Measurements from ENCODE around the gene MOB2.

The MOB2 gene, protein sequence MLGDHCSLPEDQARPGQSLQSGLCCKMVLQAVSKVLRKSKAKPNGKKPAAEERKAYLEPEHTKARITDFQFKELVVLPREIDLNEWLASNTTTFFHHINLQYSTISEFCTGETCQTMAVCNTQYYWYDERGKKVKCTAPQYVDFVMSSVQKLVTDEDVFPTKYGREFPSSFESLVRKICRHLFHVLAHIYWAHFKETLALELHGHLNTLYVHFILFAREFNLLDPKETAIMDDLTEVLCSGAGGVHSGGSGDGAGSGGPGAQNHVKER

DNA sequence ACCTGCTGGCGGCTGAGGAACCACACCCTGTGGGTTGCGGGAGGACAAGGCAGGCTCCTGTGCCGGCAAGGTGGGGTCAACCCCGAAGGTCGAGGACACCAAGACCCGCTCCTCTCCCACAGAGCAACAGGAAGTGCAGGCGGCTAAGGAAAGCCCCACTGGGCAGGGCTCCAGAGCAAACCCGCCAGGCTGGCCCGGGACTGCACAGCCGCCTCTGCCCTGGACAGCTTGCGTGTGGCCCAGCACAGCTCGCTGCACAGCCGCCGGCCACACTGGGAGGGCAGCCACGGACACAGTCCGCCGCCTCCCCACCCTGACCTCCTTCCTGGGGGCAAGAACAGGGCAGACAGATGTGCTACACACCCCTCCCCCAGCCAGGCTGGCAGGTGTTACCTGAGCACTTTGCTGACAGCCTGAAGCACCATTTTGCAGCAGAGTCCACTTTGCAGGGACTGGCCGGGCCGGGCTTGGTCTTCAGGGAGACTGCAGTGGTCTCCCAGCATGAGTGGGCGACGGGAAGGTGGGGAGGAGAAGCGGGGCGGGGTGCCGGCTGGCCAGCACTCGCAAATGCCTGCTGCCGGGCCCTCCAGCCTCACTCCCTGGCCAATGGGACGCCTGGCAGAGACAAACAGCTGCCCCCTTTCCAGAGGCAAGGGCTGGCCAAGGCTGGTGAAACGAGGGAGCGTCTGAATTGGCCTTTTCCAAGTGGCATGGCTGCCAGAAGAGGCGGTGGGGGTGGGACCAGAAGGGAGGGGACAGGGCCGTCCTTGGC, at the start of gene MOB2:
Gene MOB2, minus strand, starts transcription at position 726 of the 772 bp plus-strand sequence. Its CDS starts 223 bp downstream, at position 503.
- no peak for DNase-seq (ENCODE audit: low read depth in 2 of 2)

DNA sequence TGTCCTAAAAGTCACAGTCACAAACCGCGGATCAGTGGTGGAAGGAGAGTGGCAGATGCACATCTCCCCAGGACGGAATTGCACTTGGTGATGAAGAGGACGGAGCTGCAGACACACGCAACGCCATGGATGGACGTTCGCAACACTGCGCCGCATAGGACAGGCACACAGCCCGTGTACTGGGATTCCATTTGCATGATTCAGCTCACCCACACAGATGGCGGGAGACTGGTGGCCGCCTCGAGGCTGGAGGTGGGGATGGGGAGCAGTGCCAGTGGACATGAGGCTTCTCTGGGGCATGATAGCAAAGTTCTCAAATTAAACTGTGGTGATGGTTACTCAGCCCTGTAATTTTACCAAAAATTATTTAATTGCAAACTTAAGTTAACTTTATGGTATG, 48.1 kb upstream of the MOB2 start:
- DNase-seq (ENCODE audit: low read depth in 2 of 2) = no peak

DNA sequence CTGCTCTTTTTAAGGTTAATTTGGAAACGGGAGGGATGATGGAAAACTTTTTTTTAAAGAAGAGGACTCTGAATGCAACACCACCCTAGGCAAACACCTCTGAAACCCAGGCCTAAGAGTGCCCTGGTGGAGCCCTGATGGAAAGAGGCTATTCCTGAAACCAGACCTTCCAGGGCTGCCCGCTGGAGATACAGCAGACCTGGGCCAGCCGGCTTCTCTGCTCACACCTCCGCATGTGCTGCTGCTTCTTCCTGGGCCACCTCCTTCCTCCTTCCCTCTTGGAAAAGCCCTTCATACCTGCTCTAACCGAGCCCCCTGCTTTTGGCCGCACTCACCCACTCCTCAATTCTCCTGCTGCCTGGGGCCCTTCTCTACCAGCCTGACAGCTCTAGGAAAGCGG, 47.6 kb upstream of the MOB2 start:
- no peak for DNase-seq (ENCODE audit: low read depth in 2 of 2)

DNA sequence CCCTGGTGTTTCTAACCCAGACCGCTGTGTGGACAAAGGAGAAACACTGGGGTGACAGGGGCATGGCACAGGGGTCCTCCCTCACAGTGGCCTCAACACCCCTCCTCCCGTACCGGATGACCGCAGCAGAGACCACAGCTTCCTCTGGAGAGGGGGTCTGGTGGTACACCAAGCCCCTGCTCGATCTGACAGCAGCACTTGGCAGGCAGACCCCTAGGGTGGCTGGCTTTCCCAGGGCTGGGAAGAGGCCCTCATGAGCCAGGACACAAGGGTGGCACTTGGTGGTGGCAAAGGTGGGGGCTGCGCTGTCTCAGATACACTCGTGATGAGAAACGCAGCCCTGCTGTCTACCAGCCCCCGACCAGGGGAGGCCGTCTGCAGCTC, 46.8 kb upstream of the MOB2 start:
- no peak for DNase-seq (ENCODE audit: low read depth in 2 of 2)

DNA sequence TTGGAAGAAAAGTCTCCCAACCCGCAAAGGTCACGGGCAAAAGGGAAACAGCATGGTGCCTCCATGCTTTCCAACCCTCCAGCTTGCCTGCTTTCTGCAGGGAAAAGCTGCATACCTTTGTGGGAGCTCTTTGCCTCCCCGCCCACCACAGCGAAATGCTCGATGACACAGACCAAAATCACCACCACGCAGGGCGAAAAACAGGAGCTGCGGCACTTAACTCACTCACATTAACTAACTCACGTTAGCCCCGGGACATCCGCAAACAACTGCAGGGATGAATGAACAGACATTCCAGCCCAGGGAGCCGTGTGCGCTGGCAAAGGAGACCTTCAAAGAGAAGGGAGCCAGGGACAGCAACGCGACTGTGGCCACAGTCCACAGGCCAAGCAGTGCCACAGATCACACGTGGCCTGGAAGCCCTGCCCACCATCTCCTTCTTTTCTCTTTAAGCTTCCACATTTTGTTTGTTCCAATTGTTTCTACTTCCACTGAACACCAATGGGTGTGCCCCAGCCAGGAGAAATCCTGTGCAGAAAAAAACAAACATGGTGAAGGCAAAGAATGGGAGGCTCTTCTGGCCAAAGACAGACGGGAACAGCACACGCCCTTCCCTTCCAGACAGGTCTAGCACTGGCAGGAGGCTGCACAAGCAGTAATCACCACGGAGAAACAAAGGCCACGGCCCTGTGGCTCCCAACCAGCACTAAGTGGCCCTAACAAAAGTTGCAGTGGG, 46.2 kb upstream of the MOB2 start:
- DNase-seq (ENCODE audit: low read depth in 2 of 2) = no peak

DNA sequence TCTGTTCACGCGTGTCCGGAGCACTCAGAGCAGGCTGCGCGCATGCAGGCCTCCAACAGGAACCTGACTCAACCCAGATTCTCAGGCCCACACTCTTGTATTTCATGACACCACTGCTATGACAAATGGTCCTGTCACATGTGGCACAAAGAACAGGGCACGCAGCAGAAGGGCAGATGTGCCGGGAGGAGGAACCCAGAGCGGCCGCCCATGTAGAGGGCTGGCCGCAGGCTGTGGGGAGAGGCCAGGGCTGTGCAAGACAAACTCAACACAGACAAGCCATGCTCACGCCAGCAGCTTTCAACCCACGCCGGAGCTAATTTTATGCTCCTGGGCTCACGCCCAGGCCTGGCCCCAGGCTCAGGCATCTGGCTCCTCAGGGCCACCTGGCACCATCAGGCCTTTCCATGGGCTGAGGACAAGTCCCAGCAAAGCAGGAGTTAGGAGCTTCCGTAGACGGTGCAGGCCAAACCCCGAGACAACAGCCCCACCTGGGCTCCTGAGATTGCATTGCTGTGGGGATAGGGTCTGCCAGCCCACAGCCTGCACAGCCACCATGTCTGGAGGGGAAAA, 45.5 kb upstream of the MOB2 start:
- no peak for DNase-seq (ENCODE audit: low read depth in 2 of 2)

DNA sequence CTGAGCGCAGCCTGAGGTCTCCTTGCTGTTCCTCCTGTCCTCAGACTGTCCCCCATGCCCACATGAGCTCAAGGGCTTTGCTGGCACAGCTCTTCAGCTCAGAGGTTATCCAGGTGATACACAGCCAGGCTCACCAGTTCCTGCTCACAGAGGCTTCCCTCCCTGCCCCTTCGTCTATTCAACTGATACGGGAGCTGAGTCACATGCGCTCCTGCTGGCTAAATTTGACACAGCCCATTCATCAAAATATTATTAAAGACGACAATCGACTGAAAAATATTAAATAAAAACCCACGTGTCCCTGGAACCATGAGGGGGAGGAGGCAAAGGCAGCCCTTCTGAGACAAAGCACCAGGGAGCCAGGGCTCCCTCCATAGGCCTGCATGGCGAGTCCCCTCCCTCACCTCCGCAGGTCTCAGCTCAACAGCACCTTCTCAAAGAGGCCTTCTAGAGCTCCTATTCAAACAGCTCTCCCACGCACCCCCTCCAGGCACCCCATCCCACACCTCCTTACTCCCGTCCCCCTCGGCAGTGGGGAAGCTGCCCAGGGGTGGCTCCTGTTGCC, 45.0 kb upstream of the MOB2 start:
- DNase-seq (ENCODE audit: low read depth in 2 of 2) = no peak

DNA sequence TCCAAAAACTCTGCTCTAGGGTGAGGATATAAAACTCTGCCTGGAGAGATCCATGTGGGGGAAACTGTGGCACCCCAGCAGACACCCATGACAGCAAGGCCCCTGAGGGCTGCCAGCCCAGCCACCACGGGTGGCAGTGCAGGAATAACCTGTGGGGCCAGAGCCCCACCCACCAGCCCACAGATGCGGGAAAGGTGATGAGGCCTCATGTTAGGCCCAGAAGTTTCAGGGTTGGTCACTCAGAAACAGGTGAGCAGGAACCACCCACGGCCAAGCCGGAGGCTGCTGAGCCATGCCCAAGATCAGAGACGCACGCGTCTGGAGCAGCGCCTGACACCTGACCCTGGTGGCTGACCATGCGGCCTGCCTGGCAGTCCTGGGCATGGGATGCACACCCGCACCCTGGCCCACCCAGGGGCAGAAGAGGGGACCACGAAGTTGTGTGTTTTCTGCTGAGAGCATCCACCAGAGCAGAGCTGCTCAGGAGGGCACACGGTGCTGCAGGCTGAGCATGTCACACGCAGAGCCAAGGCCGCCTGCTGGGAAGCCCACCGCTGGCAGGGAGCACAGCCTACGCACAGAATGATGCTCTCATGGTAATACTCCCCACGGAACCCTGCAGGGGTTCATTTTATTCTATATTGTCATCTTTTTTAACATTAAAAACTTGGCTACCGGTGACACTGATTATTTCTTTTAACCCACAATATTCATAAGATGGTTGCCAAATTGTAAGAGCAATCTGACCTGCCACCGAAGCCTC, 44.3 kb upstream of the MOB2 start:
- no peak for DNase-seq (ENCODE audit: low read depth in 2 of 2)

DNA sequence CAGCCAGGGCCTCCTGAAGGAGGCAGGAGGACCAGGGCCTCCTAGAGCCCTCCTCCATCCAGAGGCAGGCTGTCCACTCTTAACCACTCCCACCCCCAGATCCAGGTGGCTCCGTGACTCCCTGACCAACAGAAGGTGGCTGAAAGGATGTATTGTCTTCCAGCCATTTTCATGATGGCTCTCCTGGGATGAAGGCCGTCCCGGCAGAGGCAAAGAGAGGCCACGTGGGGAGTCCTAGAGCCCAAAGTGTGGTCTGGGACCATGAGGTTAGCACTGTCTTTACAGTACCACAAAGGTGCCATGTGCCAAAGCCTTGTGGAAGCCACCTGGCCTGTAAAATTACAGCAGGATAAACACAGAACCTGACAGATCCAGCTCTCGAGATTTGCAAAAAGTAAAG, 43.2 kb upstream of the MOB2 start:
- DNase-seq (ENCODE audit: low read depth in 2 of 2) = no peak

DNA sequence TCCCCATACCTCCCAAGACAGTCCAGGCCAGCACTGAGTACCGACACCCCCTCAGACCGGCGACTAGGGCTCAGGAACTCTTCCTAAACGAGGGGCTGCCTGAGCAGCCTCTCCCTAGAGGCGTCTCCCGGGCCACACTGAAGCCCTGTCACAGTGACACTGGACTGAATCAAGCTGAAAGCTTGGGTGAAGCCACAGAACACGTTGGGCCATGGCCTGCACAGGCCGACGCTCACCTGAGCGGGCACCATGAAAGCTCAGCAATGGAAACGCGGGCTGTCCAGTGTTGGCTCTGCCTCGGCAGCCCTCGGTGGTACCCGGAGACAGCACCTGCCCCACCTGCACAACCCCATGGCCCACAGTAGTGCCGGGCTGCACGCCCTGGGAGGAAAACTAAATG, 42.7 kb upstream of the MOB2 start:
- DNase-seq (ENCODE audit: low read depth in 2 of 2) = no peak

DNA sequence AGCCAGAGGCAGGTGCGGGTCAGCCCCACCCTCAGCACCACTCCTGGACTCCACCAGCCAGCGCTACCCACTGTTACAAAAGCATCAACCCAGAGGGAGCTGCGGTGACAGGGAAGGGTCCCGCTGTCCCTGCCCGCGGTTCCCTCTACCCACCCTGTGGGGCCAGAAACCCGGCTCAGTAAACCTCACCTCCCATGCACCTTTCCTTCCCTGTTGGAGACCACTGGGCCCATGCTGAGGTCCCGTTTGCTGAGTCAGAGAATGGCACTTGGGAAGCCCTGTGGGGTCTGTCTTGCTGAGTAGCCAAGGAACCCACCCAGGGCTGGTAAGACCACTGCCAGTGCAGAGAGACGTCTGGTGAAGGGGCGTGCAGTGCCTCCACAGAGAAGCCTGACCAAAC, 42.1 kb upstream of the MOB2 start:
- no peak for DNase-seq (ENCODE audit: low read depth in 2 of 2)

DNA sequence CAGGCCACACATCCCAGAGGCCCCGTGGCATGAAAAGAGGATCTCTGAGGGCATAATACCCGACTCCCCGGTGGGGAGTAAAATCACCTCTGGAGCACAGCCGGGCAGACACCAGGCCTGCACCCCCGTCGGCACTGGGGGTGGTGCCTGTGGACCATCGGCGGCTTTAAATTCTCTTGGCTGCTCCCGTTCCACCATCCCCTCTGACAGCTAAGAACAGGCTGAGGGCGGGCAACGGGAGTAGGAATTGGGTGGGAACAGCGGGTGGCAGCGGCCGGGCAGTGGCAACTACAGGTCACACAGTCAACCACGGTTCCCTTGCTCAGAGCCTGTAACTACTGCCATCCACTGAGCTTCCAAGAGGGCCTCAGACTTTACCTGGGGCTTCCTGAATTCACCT, 40.2 kb upstream of the MOB2 start:
- DNase-seq (ENCODE audit: low read depth in 2 of 2) = no peak

DNA sequence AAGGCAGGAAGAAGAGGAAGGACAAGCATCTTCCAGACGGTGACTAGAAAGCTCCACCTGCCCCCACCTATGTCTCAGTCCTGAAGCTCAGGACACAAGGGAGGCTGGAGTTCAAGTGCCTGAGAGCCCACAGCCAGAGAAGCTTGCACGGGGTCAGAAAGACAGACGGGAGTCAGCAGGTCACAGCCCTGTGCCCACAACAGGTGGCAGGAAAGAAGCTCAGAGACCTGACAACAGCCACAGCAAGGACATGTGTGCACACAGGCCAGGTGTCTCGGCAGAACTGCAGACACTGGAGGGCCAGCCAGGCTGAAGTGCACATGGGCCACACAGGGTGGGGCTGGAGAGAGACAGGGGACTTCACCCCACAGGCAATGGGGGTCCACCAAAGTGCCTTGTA, 37.2 kb upstream of the MOB2 start:
- DNase-seq (ENCODE audit: low read depth in 2 of 2) = no peak

DNA sequence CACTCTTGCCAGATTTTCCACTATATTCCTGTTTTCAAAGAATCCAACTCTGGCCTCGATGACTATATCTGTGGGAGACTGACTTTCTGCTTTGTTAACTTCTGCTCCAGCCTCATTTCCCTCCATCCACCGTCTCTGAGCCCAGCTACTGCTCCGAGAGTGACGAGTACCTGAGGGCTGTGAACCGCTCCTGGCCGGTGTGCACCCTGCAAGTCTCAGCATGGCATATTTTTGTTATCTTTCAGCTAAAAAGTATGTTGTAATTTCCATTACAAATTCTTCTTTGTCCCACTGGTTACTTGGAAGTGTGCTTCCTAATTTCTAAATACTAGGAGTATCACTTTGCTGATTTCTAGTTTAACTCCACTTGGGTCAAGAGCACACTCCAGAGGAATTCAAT, 36.5 kb upstream of the MOB2 start:
- no peak for DNase-seq (ENCODE audit: low read depth in 2 of 2)

DNA sequence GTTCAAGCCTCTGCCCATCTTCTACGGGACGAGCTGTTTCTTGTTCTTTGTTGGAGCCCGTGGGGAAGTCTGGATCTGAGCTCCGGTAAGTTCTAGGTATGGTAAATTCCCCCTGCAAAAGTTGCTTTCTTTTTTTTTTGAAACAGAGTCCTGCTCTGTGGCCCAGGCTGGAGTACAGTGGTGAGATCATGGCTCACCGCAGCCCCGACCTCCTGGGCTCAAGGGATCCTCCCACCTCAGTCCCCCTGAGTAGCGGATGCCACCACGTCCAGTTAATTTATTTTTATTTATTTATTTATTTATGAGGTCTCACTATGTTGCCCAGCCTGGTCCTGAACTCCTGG, 35.5 kb upstream of the MOB2 start:
- DNase-seq (ENCODE audit: low read depth in 2 of 2) = no peak

DNA sequence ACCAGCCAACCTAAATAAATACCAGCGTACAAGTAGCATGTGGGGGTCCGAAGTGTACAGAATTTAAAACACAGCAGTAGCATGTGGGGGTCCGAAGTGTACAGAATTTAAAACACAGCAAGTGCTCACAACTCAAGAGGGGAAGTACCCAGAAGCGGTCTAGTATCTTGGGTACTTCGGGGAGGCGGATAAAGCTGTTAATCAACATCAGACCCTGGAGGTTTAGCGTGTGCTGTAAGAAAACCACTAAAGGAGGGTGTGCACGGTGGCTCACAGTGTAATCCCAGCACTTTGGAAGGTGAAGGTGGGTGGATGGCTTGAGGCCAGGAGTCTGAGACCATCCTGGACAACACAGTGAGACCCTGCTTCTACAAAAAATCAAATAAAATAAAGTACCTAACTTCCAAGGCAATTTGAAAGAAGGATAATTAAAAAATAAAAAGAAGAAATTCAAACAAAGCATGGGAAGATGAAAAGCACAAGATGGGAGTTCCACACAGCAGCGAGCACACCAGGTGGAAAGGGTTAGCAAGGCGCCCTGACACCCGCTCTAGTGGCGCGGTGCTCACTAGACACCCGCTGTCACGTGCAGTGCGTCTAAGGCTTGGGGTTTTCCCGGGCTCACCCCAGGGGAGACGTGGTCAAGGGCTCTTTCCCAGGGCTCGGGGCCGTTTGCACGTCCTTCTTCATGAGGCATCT, 35.0 kb upstream of the MOB2 start:
- no peak for DNase-seq (ENCODE audit: low read depth in 2 of 2)

DNA sequence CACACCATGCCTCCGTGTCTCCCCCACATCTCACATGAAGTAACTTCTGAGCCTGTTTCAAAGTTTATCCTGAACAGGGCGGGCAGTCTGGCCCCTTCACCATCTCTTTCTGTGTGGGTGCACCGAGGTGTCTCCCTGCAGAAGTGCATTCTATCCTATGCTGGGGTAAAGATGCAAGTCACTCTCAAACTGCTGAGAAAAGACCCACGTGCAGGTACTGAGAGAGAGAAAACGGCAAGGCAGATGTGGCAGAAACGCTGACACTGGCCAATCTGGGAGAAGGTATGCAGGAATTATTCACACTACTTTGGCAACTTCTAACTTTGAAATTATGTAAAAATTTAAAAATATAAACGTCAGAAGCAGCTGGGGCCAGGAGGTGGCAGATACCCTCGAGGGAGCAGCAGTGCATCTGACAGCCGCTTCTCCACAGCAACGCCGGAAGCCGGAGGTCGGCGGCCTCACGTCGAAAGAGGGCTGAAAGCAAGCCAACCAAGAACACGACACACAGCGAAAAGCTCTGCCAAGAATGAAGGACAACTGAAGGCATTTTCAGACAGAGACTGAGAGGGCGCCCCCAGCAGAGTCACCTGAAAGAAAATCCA, 34.2 kb upstream of the MOB2 start:
- no peak for DNase-seq (ENCODE audit: low read depth in 2 of 2)

DNA sequence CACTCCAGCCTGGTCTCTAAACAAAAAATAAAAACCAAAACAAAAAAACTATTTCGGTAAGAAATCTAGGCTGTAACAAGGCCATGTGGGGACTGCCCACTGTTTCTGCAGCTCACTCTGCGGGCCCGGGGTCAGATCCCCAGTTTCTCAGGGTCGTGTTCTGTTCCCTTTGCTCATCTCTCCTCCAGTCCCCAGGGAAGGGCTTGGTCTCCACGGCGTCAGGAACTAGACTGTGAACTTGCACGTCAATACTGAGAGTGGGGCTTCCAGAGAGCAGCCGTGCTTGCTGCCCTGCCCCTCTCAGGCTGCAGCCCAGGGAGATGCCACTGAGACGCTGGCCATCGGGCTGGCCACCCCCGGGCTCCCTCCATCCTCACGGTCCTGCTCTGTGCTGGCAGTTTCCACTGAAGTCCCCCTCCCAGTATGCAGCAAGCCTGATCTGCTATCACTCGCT, 33.7 kb upstream of the MOB2 start:
- DNase-seq (ENCODE audit: low read depth in 2 of 2) = no peak

DNA sequence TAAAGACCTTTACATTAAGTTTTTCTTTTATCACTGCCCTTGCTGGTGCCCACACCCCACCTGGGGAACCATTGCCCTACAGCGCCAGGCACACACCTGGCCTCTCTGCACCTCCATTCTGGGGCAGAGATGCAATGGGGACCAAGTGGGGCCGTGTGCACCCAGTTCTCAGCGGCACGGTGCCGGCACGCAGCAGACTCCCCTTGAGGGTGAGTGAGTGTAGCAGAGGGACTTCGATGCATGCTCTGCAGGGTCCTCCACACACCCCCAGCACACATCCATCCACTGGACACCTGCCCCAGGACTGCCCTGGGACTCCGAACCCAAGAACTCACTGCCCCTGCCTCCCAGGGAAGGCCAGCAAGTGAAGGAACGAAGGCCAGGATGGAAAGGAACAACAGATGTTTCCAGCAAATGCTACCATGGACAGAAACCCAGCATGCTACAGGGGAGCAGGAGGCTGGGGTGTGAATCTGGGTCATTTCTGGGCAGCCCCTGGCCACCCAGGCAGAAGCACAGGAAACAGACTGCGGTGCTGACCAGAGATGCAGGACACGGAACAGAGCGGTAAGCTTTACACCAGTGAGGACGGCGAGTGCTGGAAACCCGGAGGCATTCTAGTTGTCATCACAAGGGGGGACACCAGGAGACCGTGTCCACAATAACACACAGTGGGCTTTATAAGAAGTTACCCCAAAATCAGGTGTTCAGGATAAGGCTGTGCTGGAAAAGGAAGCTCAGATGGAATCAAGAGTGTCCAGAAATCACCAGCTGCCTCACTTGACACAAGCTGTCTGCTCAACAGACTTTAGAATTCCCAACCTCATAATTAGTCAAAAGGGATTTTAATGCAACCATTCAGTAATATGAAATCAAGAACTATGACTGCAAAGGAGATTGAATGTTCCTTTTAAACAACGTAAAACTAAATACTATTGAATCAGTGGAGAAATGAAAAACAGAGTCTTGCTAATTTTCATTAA, 32.7 kb upstream of the MOB2 start:
- DNase-seq (ENCODE audit: low read depth in 2 of 2) = no peak
